ENCODE measurements around the gene POLR3E.
A peak's percentile ranks its signal among the peaks of the same experiment; 100 is the strongest.

Gene POLR3E

GRCh38 chr16:22297114-22297870 lies at the start of gene POLR3E:
Gene POLR3E (plus strand): TSS chr16:22297409. CDS start chr16:22302969, 5,560 bp downstream.
- peak; percentile 81 for DNase-seq (ENCODE audit: low read depth, low spot score)

GRCh38 chr16:22250522-22250921 lies 46.7 kb upstream of the POLR3E start:
- H3K27ac ChIP-seq = no peak overlapping the region
- DNase-seq (ENCODE audit: low read depth, low spot score) = no peak

More at GRCh38 chr16:22297114-22297870, at the start of gene POLR3E:
- H3K27ac ChIP-seq = peak within 1 kb of the TSS; percentile 95

GRCh38 chr16:22252317-22252716 lies 44.9 kb upstream of the POLR3E start:
- no peak overlapping the region for H3K27ac ChIP-seq
- DNase-seq (ENCODE audit: low read depth, low spot score) = no peak

DNA sequence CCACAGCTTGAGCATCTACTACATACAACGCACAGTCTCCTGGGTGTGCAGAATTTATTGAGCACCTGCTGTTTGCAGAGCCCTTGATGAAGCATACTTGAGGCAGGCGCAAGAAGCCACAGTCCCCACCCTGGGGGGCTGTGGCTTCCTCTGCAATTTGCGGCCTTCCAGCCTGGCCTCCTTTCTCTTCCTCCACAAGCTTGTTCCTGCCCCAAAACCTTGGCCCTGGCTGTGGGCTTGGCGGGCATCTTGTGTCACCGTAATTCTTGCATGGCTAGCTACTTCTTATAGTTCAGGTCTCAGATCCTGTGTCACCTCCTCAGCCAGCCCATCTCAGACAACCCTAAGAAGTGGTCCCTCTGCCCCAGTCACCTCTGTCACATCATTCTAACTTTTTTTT lies 43.9 kb upstream of the POLR3E start:
- H3K27ac ChIP-seq = no peak overlapping the region
- DNase-seq (ENCODE audit: low read depth, low spot score) = no peak

DNA sequence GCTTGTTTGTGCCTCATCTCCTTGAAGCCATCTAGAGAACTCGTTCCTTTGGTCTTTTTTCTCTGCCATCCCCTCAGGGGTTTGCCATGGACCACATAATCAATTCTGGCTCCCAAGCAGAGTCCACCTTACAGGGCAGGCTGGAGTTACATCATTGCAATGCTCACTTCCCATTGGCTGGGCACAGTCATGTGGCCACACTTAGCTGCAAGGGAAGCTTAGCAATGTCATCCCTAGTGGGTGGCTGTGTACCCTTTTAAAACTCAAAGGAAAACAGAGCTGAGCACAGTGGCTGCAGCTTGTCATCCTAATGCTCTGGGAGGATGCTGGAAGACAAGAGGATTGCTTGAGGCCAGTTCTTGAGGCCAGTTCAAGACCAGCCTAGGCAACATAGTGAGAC lies 41.9 kb upstream of the POLR3E start:
- DNase-seq (ENCODE audit: low read depth, low spot score) = no peak
- H3K27ac ChIP-seq = no peak overlapping the region

- DNase-seq (ENCODE audit: low read depth, low spot score) = no peak
- H3K27ac ChIP-seq = no peak overlapping the region
Measured at GRCh38 chr16:22257440-22257839, 39.8 kb upstream of the POLR3E start.

DNA sequence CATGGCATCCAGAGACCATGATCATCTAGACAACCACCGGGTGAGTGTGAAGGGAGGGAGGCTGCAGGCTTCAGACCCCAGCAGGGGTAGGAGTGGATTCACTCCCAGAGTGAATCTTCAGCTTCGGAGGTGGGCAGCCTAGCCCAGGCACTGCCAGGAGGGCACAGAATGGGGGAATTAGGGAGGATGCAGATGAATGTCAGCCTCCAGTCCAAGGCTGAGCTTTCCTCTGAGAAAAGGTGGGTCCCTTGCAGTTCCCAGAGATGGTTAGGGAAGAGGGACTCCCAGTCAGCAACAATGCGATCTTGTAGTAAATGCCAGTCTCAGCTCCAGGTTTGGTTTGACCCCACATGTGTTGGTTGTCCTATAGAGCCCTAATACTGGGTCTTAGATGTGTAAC lies 36.7 kb upstream of the POLR3E start:
- DNase-seq (ENCODE audit: low read depth, low spot score) = no peak

DNA sequence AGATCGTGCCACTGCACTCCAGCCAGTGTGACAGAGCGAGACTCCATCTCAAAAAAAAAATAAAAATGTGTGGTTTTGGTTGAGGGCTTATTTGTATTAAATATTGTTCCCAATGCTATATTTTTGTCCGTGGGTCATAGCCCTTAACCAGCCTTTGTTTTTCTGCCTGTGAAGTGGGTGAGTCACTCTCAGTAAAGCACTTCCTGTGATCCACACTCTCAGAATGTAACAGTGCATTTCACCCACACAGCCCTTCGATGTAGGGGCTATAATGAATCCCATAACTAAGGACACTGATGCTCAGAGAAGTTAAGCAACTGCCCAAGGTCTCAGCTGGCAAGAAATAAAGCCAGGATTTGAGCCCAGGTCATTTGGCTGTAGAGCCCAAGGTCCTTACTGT lies 34.7 kb upstream of the POLR3E start:
- no peak for DNase-seq (ENCODE audit: low read depth, low spot score)
- H3K27ac ChIP-seq = no peak overlapping the region

More for the DNA sequence above, 36.7 kb upstream of the POLR3E start:
- no peak overlapping the region for H3K27ac ChIP-seq

GRCh38 chr16:22264786-22265185 lies 32.4 kb upstream of the POLR3E start:
- DNase-seq (ENCODE audit: low read depth, low spot score) = no peak

DNA sequence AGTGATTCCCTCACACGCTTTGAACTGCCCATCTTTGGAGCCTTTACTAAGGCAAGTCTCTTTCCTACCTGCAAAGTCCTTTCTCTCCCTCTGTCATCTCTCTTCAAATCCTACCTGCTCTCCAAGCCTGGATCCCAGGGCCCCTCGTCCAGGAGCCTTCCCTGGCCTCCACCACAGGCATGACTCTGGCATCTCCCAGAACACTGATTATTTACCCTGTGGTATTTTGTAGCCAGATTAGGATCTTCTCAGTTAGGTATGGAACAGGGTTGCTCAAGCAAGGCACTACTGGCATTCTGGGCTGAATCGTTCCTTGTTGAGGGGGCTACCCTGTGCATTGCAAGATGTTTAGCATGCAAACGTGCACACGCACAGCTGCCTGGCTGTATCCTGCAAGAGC lies 31.9 kb upstream of the POLR3E start:
- no peak overlapping the region for H3K27ac ChIP-seq
- DNase-seq (ENCODE audit: low read depth, low spot score) = no peak

More at GRCh38 chr16:22264786-22265185, 32.4 kb upstream of the POLR3E start:
- no peak overlapping the region for H3K27ac ChIP-seq

DNA sequence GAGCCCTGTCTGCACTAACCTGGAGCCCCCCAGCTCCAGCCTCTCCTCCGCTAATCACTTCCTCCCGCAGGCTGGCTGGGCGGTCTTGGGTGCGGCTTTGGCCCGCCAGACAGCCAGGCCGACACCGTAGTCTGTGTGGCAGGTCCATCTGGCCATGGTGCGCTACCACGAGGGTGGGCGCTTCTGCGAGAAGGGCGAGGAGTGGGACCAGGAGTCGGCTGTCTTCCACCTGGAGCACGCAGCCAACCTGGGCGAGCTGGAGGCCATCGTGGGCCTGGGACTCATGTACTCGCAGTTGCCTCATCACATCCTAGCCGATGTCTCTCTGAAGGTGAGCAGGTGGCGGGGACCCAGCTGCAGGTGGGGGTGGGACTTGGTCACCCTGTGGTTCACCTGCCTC lies 30.7 kb upstream of the POLR3E start:
- H3K27ac ChIP-seq = no peak overlapping the region
- no peak for DNase-seq (ENCODE audit: low read depth, low spot score)

- no peak for DNase-seq (ENCODE audit: low read depth, low spot score)
- H3K27ac ChIP-seq = no peak overlapping the region
Measured at GRCh38 chr16:22267764-22268163, 29.4 kb upstream of the POLR3E start.

DNA sequence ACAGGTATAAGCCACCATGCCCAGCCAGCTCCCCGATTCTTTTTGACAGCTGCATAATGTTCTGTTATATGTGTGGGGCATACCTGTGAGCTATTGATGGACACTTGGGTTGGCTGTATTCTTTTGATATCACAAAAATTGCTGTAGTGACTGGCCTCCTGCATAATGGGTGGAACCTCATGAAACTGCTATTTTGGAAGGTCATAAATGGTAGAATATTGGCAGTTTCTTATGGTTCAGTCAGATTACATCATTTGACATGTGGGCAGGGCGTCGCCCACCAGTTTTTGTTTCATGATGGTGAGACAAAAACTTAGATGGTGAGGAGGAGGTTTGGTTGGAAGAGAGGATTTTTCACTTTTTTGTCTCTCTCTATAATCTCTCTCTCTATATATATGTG lies 26.7 kb upstream of the POLR3E start:
- H3K27ac ChIP-seq = no peak overlapping the region
- DNase-seq (ENCODE audit: low read depth, low spot score) = no peak

GRCh38 chr16:22272870-22273650 lies 24.1 kb upstream of the POLR3E start:
- no peak overlapping the region for H3K27ac ChIP-seq
- no peak for DNase-seq (ENCODE audit: low read depth, low spot score)

DNA sequence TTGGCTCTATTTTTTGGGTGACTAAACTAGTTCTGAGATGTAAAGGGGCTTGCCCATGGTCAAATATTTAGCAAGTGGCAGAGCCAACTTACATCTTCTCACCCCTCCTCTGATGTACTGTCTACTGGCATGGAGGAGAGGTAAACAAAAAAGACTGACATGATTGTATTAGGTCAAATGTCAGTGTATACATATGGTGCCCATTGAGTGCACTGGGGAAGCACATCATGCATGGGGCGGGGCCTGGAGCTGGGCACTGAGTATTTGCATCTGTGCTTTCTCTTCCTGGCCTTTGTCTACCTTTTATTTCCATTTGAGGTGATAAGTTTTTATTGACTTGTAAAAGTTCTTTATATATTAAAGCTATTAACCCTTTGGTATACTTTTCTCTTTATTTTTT lies 22.3 kb upstream of the POLR3E start:
- no peak overlapping the region for H3K27ac ChIP-seq
- DNase-seq (ENCODE audit: low read depth, low spot score) = no peak

GRCh38 chr16:22278441-22279230 lies 18.6 kb upstream of the POLR3E start:
- no peak overlapping the region for H3K27ac ChIP-seq
- no peak for DNase-seq (ENCODE audit: low read depth, low spot score)

GRCh38 chr16:22282254-22282892 lies 14.8 kb upstream of the POLR3E start:
- no peak for DNase-seq (ENCODE audit: low read depth, low spot score)
- no peak overlapping the region for H3K27ac ChIP-seq

DNA sequence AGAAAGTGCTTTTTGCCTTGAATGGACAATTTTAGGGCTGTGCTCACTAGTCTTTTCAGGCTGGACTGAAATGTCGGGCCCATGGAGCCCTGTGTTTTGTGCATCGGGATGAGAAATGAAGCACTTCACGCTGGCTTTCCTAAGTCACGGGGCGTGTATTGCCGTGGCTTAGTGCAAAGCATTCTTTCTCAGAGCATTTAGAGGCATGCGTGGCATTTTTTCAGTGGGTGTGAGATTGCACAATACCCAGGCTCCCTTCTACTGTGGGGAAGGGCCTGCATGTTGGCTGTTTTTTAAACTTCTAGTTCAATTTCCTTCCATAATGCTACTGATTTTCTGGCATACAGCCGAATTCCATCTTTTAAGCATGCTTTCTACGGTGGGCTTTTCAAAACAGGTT lies 12.6 kb upstream of the POLR3E start:
- DNase-seq (ENCODE audit: low read depth, low spot score) = no peak
- no peak overlapping the region for H3K27ac ChIP-seq

- H3K27ac ChIP-seq = no peak overlapping the region
- DNase-seq (ENCODE audit: low read depth, low spot score) = no peak
Measured at GRCh38 chr16:22285080-22285479, 12.1 kb upstream of the POLR3E start.

DNA sequence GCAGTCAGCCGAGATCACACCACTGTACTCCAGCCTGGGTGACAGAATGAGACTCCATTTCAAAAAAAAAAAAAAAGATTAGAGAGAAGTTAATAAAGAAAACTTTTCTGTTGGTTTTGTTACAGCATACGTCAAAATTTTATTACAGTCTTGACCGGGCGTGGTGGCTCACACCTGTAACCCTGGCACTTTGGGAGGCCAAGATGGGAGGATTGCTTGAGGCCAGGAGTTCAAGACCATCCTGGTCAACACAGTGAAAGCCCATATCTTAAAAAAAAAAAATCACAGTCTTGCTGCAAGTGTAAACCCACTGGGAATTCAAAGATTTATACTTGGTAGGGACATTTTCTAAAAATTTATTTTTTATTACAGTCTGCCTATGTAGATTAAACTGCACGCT lies 6.2 kb upstream of the POLR3E start:
- H3K27ac ChIP-seq = no peak overlapping the region
- DNase-seq (ENCODE audit: low read depth, low spot score) = no peak

Measured in epithelial cell of prostate (primary cell).